NCI-H69 (cell line): ENCODE data around the gene CDH13.

Source experiments
- DNase-seq: peaks from one replicate; lab custom pipeline; 2025; lab: John Stamatoyannopoulos, UW

The CDH13 gene

DNA sequence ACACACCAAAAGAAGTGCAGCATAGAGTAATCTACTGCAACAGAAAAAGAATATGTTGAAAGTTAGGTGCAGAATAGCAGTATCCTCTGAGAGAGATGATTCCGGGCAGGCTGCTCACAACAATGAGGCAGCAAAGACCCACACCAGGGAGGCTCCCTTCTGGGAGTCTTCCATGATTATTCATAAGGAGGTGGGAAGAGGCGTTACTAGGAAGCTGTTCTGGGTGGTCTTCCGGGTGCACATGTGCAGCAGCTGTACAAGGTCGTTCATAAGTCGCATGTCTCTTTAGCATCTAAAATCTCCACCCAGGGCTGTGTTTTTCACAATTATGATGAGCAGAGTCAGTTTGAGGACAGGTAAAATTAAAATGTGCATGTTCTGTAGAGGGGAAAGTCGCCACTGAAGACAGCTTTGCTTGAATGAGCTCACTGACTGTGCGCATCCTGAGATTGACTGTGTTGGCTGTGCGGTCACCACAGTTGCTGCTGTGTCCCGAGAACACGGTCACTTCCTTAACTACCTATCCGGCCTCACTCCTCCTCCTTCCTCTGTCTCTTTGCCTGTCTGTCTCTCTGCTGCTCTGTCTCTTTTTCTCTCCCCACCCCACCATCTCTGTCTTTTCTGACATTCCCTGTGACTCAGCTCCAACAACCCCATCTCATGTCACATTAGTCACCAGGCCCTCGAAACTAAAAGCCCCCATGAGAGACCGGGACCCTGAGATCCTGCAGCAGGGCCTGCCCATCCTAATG lies 1055.5 kb downstream of the CDH13 start:
- no peak for DNase-seq

DNA sequence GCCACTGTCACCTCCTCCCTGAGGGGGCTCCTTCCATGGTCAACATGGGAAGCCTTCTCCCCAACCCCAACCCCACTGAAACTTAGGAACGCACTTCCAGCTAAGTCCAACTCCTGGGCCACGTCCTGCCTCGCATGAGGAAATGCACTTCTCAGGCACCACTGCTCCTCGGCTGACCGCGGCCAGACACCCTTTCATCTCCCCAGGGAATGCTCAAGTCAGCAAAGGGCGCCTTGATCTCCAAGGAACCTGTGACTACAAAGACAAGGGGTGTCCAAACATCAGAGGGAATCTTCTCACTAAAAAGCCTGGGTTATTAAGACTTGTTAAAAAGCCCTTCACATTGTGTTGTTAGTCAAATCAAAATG lies 1056.1 kb downstream of the CDH13 start:
- DNase-seq: no peak

DNA sequence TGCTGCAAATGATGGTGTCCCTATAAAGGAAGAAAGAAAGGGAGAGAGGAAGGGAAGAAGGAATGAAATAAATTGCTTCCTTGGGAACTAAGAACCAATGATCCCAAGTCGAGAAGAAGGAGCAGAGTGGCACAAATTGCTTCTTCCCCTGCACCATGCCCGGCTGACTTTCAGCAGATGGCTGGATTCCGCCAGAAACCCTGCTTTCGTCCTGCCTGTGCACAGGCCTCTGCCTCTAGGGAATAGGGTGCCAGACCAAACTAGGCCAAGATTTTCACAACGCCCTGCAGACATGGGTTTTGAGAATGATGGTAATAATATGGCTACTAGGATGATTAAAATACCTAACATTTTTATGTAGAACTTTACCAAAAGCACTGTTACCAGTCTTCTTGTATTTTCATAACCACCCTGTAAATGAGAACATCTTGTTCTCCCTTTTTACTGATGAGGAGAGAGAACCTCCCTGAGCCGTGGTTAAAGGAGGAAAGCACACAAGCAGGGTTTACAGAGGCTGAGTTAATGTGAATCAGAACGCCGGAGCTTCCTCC lies 1058.9 kb downstream of the CDH13 start:
- DNase-seq: no peak

DNA sequence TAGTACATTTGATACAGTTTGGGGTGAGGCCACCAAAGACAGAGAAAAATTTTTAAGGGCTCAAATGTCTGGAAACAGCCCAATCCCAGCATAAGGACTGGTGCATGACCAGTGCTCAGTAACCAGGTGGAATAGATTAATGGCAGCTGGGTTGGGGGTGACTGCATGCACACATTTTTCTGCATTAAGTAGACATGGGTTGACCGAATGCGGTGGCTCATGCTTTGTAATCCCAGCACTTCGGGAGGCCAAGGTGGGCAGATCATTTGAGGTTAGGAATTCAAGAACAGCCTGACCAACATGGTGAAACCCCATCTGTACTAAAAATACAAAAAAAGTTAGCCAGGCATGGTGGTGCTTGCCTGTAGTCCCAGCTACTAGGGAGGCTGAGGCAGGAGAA lies 1060.0 kb downstream of the CDH13 start:
- DNase-seq: no peak

DNA sequence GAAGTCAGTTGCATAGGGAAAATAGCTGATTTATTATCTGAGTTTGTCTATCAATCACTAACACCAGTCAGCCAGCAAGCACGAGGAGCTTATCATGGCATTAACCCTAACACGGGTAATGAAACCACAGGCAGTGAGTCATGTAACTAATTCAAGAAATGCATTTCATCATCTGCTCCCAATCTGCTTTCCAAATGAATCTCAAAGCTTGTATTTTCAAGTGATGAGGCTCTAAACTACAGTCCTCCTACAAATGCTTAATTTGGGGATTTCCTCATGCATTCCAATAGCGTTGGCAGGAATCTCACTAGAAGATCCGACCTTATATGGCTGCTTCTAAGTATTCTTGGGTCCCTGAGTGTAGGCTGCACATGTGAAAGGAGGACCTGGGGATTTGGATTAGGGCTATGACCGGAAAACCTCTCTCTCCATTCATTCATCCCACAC lies 1062.6 kb downstream of the CDH13 start:
- no peak for DNase-seq

DNA sequence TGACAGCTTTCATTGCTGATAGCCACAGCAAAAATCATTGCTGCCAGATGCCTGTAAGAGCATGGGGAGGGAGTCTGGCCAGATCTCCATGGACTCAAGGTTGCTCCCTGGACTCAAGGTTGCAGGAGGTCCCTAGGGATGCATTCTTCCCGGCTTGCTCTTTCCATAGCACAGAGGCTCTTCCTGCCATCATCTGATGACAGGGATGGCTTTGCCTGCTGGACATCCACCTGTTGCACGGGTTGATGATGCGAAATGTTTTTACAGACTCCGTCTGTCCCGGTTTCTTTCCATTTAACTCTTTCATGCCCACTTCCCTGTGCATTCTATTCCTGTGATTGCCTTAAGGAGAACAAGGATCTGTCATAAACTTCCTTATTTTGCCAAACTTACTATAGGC lies 1065.5 kb downstream of the CDH13 start:
- no peak for DNase-seq

DNA sequence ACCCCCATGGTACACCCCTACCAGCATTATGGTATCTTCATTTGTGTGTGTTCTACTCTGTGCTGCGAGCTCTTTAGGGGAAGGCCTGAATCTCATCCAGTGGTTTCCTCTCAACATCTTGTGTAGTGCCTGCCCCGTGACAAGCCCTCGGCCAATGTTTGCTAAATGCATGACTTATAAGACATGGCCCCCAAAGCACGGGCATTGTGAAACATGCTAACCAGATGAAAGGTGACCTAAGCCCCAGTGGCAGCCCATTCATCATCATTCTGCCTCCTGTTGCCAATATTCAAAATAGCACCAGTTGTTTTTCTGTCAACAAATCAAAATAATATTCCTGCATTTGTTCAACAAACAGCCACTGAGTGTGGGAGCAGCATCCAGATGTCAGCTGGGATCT lies 1072.2 kb downstream of the CDH13 start:
- DNase-seq: no peak

DNA sequence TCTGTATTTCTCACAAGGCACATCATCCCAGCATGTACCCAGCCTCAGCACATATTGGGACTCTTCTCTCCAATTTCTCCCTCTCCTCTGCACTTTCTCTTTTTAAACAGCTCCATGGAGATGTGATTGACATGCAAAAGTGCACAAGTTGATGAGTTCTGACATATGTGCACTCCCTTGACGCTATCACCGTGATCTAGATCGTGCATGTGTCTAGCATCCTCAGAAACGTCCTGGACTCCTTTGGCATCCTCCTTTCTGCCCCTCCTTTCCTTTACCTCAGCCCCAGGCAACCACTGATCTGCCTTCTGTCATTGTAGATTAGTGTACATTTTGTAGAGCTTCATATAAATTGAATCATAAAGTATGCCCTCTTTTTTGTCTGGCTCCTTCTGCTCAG lies 1073.0 kb downstream of the CDH13 start:
- no peak for DNase-seq

DNA sequence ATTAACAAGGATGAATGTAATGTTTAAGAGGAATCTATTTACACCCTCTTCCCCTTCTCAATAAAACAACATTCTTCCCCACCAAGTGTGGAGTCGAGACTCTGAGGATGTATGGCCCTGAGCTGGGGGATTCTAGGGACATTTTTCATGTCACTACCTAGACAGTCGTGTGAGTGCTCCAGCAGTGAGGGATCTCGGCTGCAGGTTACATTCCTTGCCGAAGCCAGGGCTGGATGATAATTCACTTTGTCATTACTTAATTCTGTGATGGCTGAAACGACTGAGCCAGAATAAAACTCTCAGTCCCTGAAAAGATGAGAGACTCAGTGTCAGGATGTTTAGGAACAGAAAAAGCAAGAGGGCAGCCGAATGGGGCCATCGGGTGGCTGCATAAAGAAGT lies 1074.1 kb downstream of the CDH13 start:
- DNase-seq: no peak

DNA sequence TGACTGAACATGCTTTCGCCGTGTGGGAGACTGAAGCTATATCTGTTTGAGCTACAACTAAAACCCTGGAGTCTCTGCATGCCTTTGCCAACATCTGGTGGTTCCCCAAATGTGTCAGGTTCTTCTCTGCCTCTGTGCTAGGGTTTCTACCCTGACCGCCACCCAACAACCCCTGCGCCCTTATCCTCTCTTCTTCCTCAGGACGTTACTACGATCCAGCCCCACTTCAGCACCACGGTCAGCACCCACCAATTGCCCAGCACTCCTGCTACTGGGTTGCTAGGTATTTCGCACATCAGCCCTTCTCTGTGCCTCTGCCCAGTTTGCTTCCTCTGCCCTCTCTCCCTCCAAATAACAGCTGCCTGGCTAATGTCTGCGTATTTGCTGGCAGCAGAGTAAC lies 1074.7 kb downstream of the CDH13 start:
- no peak for DNase-seq

DNA sequence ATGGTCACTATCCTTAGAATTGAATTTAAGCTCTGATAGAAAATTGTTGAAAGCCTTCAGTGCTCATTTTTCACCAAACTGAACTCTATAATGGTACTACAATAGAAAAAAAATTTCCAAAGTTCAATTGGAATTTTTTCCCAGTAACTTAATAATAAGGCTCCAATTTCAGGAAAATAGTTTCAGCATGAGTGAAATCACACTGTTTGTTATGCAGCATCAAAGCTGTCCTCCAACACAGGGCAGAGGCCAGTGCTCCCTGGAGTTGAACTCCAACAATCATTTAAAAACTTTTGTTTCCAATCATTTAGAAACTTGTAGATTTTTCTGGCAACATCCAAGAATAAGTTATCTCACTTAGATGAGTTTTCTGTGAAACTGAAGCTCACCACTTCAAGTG lies 1077.9 kb downstream of the CDH13 start:
- no peak for DNase-seq

DNA sequence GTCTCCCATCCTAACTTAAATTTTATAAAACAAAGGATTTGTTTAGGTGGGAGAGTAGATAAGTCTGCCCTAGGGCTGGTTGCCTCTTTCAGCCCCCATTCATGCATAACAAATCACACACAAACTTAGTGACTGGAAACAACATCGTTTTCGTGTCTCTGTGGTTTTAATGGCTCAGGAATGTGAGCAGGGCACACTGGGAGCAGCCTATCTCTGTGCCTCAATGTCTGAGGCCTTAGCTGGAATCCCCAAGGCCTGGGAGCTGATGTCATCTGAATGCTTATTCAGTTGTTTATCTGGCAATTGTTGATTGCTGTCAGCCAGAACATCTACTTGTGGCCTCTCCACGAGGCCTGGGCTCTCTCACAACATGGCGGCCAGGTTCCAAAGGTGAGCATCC lies 1079.1 kb downstream of the CDH13 start:
- no peak for DNase-seq

DNA sequence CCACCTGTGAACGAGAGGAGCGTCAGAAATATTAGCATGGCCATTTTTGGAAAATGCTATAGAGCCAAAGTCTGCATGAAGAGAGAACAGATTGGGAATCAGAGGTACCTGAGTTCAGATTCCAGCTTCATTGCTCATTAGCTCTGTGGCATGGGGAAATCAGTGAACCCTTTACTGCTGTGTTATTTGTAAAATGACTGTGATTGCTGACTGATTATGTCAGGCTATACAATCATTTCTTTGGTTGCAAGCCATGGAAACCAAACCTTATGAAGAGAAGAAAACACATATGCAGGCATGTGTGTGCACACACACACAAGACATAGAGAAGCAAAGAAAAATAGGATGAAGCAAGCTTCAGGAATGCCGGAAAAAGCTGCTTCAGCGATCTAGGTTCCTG lies 1079.6 kb downstream of the CDH13 start:
- DNase-seq: no peak

DNA sequence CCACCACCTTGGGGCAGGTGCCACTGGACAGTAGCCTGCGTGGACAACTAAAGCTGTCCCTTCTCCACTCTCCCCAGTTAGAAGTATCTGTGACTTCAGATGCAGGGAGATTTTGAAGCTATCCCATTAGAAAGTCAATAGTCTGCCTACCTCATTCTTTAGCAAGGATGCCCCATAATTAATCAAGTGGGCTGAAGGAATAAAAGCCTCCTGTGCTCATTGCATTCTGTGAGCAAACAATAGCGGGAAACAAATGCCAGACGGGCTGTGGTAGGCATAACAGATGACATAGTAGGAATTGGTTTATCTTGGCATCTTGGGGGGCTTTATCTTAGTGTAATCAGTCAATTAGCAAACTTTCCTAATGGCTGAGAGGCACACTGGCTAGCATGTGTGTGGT lies 1084.3 kb downstream of the CDH13 start:
- peak; percentile 31 for DNase-seq

DNA sequence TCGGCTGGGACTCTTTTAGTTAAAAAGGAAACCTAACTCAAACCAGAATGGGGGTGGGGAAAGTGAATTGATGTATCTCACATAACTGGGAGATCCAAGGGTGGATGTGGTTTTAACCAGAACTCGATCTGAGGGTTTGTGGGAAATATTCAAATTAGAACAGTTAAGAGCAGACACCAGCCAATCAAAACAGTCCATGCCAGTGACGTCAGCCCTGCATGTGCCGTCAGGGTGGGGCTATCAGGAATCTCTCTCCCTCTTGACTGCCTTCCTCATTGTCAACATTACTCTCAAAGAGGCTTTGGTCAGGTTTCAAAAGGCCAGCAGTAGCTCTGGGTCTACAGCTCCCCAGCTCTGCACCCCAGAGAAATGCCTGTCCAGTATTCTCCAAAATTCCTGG lies 1086.8 kb downstream of the CDH13 start:
- DNase-seq: no peak

DNA sequence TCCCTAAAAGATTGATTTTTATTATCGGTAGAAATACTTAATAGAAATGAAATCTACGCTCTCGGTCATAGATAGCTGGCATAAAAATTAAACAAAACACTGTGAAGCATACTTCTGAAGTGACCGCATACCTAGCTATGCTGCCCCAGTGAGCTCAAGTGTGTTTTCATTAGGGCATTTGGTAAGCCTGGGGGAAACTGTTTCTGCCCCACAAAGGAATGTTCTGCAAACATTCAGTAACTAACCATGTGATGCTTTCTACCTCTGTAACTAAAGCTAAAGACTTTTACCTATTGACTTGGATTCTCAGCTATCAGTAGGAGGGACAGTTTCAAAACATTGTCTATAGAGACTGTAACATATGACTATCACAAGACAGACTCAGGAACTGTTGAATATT lies 1087.5 kb downstream of the CDH13 start:
- no peak for DNase-seq

DNA sequence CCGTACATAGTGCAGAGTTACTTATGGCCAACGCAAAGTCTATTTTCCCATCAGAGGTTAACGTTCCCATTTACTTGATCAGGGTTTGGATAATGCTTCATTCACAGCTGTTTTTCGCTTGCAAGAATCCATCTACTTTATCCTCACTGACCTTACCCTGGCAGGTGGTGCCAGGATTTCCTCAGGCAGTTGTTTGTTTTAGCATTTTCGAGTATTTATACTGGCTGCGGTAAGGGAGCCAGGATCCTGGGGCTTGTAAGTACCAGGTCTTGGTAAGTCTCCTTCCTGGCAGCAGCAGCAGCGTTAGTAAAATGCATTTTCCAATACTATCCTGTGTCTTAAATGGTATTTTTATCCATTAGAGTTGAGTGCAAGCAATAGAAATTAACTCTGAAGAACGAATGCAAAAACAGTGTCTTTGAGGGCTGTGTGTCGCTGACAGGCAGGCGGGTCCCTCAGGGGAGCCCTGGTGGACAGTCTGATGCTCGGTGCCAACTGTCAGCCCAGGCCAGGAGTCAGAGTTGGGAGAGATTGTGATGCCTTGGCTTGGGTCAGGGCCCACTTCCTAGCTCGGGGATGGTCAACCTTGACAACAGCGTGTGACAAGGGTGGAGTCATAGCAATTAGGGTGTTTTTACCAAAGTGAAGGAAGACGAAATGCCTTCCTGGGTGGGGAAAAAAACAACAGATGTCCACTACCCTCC lies 1088.6 kb downstream of the CDH13 start:
- DNase-seq: peak; percentile 82

DNA sequence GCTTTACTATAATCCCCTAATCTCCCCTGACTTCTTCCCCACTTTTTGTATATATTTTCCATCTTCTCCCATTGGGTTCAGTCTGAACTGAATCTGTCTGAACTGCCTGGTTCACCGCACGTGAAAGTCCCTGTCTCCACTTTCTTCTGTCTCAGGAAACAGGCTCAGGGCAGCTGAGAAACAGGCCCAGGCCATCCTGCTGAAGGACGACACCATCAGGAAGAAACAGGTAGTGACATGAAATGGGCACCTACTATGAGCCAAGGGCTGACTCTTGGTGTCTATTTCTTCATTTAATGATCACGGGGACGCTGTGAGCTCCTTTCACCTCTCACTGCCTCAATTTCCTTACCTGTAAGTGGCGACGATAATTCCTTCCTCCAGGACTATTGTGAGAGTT lies 1090.5 kb downstream of the CDH13 start:
- DNase-seq: no peak

DNA sequence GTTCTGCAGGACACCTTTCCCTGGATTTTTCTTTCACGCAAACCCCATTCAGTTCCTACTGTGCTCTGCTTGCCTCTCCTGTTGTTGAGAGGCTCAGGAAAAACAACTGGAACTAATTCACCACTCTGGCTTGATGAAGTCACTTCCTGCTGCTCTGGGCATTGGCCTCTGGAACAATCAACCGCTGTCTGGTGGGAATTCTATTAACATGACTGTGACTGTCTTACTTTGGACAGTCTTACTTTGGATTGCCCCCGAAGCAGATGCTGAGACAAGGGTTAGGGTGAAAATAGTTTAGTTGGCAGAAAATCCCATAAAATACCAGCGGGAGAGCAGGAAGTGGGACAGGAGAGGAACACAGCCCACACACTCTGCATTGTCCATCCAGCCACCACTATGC lies 1091.0 kb downstream of the CDH13 start:
- no peak for DNase-seq

DNA sequence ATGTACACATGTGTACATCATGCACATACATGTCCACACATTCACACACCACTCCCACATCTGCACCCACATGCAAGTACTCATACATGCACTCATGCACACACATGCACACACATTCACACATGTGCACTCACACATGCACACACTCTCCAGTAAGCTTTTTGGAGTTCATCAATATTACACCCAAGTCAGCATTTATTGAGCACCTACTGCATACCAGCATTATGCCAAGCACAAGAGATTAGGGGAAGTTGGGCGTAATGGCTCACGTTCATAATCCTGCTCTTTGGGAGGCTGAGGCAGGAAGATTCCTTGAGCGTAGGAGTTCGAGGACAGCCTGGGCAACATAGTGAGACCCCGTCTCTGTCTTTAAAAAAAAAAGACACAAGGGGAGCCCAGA lies 1093.4 kb downstream of the CDH13 start:
- no peak for DNase-seq

DNA sequence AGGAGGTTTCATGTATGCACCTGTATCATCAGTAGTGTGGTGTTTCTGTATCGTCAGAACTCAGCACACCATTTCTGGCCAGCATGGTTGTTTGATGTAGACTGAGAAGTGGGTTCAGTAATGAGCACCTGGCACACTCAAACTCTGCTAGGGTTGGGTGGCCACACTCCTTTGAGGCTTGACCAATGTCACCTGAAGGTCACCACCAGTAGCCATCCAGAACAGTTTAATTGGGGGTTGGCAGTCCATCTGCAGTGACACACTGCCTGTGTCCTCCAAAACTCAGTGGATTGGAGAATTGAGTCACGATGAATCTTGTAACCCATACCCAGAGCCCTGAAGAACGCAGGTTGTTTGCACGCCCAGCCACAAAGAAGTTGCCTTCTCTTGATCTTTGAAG lies 1094.2 kb downstream of the CDH13 start:
- no peak for DNase-seq

DNA sequence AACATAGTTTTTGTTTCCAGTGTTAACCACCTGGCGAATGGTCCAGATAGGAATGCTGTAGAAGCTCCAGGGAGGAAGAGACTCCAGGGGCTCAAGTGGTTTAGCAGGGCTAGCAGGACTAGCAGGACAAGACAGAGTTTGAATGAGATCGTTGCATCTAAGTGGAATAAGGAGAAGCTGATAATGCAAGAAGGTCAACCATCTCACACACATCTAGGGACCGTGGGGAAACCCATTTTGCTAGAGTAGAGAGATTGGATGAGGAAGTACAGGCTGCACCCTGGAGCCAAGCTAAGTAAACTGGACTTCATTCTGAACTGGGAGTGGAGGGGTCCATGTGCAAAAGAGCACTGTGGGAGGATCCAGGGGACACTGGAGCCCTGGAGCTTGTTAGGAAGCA lies 1094.9 kb downstream of the CDH13 start:
- no peak for DNase-seq

DNA sequence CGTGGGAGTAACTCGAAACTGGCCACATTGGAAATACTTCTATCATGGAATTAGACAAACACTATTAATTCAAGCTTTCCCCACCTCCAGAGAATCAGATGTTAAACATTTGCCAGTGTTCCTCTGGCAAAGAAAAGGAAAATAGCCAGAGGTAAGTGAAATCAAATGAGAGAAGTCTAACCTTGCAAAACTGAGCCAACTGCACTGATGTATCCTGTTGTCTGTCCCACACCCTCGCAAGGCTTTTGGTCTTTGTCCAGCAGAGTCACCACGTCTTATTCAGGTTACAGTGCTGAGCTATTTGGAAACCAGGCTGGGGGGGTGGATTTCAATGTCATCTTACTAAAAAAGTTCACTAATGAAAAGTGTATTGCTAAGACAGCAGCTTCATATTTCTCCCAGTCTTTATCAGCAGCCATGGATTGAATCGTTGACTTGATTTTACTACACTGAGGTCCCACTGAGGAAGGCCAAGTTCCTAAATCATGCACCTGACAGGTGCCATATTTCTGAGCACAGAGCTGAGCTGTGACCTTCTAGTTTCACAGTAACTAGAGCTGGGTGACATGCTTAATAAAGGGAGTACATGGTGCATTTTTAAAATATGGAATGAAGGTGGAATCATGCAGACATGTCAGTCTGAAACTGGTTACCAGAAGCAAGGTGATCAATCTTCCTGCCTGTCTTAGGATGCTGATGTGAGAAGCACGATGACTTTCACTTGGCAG lies 1095.9 kb downstream of the CDH13 start:
- DNase-seq: no peak
